ENCODE results near the gene PPARGC1A.

The PPARGC1A gene

GRCh38 chr4:23882976-23883531 is 6.8 kb downstream of the PPARGC1A start:
- peaks cover 0 to 6% of the 10 kb centered on the region in 2 donors for H3K36me3 ChIP-seq (ENCODE audit: control insufficient read depth in 2 of 2, insufficient read depth in 2 of 2, low read length in 2 of 2)
- H3K9me3 ChIP-seq (ENCODE audit: control insufficient read depth in 2 of 2, low read length in 2 of 2): no peaks in the 10 kb centered on the region
- peaks cover 13 to 27% of the 10 kb centered on the region in 2 donors for H3K4me1 ChIP-seq (ENCODE audit: control insufficient read depth in 2 of 2, insufficient read depth in 2 of 2, low read length in 2 of 2)
- no peak overlapping the region for H3K4me3 ChIP-seq (ENCODE audit: low read length in 2 of 2)
- H3K9ac ChIP-seq (ENCODE audit: low read depth in 1 of 2, low read length in 2 of 2): no peak overlapping the region
- H3K27ac ChIP-seq (ENCODE audit: low read depth in 2 of 2, low read length in 2 of 2): no peak overlapping the region
- no peaks in the 10 kb centered on the region for H3K27me3 ChIP-seq (ENCODE audit: control insufficient read depth in 2 of 2, insufficient read depth in 2 of 2, low read length in 2 of 2)

DNA sequence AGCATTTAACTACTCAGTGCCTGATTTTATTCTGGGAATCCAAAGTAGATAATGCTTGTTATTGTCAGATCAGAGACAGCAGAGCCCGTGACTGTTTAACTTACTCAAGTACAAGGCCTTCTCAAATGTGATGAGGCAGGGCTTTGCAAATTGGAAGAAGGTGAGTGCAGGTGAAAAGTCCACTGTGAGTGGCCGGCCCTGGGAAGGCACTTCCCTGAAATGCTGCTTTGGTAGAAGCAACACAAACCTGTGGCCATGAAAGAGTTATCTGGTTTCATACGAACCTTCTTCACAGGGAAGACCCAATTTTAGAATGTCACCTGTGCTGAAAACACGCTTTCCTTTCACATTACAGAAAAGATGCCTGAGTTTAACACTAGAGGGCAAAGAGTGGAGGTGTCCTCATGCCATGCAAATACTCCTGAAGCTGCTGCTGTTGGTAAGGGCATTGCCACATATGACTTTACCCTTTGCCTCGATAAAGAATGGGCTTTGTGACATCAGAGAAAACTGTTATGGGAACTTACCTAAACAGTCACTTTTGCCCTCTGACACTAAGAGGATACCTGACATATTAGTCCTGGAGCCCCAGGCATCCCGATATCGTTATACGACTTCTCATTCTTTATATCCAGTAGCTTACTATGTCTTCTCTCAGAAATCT is 8.0 kb downstream of the PPARGC1A start:
- Histone ChIP-seq H3K9me3 (ENCODE audit: control insufficient read depth in 2 of 2, low read length in 2 of 2) (no peaks in the 10 kb centered on the region), H3K4me1 (ENCODE audit: control insufficient read depth in 2 of 2, insufficient read depth in 2 of 2, low read length in 2 of 2) (peaks cover 12 to 28% of the 10 kb centered on the region in 2 donors), H3K36me3 (ENCODE audit: control insufficient read depth in 2 of 2, insufficient read depth in 2 of 2, low read length in 2 of 2) (peaks cover 0 to 6% of the 10 kb centered on the region in 2 donors), H3K27me3 (ENCODE audit: control insufficient read depth in 2 of 2, insufficient read depth in 2 of 2, low read length in 2 of 2) (no peaks in the 10 kb centered on the region), H3K9ac (ENCODE audit: low read depth in 1 of 2, low read length in 2 of 2) (no peak overlapping the region), H3K27ac (ENCODE audit: low read depth in 2 of 2, low read length in 2 of 2) (no peak overlapping the region), H3K4me3 (ENCODE audit: low read length in 2 of 2) (no peak overlapping the region)

- no peak overlapping the region for H3K9ac ChIP-seq (ENCODE audit: low read depth in 1 of 2, low read length in 2 of 2)
- no peak overlapping the region for H3K4me3 ChIP-seq (ENCODE audit: low read length in 2 of 2)
- no peaks in the 10 kb centered on the region for H3K27me3 ChIP-seq (ENCODE audit: control insufficient read depth in 2 of 2, insufficient read depth in 2 of 2, low read length in 2 of 2)
- no peaks in the 10 kb centered on the region for H3K9me3 ChIP-seq (ENCODE audit: control insufficient read depth in 2 of 2, low read length in 2 of 2)
- peaks cover 0 to 6% of the 10 kb centered on the region in 2 donors for H3K36me3 ChIP-seq (ENCODE audit: control insufficient read depth in 2 of 2, insufficient read depth in 2 of 2, low read length in 2 of 2)
- peaks cover 12 to 30% of the 10 kb centered on the region in 2 donors for H3K4me1 ChIP-seq (ENCODE audit: control insufficient read depth in 2 of 2, insufficient read depth in 2 of 2, low read length in 2 of 2)
- no peak overlapping the region for H3K27ac ChIP-seq (ENCODE audit: low read depth in 2 of 2, low read length in 2 of 2)
These were observed 8.8 kb downstream of the PPARGC1A start for GRCh38 chr4:23881052-23881501.

- H3K36me3 ChIP-seq (ENCODE audit: control insufficient read depth in 2 of 2, insufficient read depth in 2 of 2, low read length in 2 of 2): peaks cover 0 to 6% of the 10 kb centered on the region in 2 donors
- H3K4me3 ChIP-seq (ENCODE audit: low read length in 2 of 2): no peak overlapping the region
- H3K27me3 ChIP-seq (ENCODE audit: control insufficient read depth in 2 of 2, insufficient read depth in 2 of 2, low read length in 2 of 2): no peaks in the 10 kb centered on the region
- no peak overlapping the region for H3K9ac ChIP-seq (ENCODE audit: low read depth in 1 of 2, low read length in 2 of 2)
- no peaks in the 10 kb centered on the region for H3K9me3 ChIP-seq (ENCODE audit: control insufficient read depth in 2 of 2, low read length in 2 of 2)
- peaks cover 19 to 45% of the 10 kb centered on the region in 2 donors for H3K4me1 ChIP-seq (ENCODE audit: control insufficient read depth in 2 of 2, insufficient read depth in 2 of 2, low read length in 2 of 2)
- H3K27ac ChIP-seq (ENCODE audit: low read depth in 2 of 2, low read length in 2 of 2): peak overlapping the region; percentile 19 to 73
These were observed 10.7 kb downstream of the PPARGC1A start for GRCh38 chr4:23878912-23879732.

DNA sequence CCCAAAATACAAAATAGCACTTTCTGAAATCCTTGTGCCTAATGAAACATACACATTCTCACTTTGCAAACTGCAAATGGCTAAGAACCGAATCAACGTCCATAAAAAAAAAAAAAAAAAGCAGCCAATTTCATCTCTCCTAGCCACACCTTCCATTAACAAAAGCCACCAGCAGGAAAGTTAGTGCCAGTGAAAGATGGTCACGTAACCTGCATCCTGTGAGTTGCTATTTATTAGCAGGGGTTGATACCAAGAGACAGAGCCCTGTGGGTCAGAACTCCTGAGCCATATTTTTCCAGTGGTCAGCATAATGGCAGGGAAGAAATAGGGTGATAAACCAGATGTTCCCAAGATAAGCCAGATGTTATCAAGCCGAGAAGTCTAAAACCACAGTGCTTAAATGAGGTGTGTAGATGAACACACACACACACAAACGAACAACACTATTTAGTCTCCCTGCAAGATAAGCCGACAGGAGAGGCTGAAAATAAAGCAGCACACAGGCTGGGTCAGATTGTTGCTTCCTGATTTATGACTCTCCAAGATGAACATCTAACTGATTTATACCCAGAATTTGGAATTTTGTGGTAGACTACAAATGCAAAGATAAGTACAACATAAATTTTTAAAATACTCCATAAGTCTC is 11.5 kb downstream of the PPARGC1A start:
- H3K36me3 ChIP-seq (ENCODE audit: control insufficient read depth in 2 of 2, insufficient read depth in 2 of 2, low read length in 2 of 2): peaks cover 0 to 6% of the 10 kb centered on the region in 2 donors
- H3K9ac ChIP-seq (ENCODE audit: low read depth in 1 of 2, low read length in 2 of 2): no peak overlapping the region
- H3K27me3 ChIP-seq (ENCODE audit: control insufficient read depth in 2 of 2, insufficient read depth in 2 of 2, low read length in 2 of 2): no peaks in the 10 kb centered on the region
- peak overlapping the region; percentile 73 to 81 for H3K27ac ChIP-seq (ENCODE audit: low read depth in 2 of 2, low read length in 2 of 2)
- H3K9me3 ChIP-seq (ENCODE audit: control insufficient read depth in 2 of 2, low read length in 2 of 2): no peaks in the 10 kb centered on the region
- peaks cover 26 to 50% of the 10 kb centered on the region in 2 donors for H3K4me1 ChIP-seq (ENCODE audit: control insufficient read depth in 2 of 2, insufficient read depth in 2 of 2, low read length in 2 of 2)
- H3K4me3 ChIP-seq (ENCODE audit: low read length in 2 of 2): peak overlapping the region; percentile 33 to 36

GRCh38 chr4:23877758-23878229 is 12.1 kb downstream of the PPARGC1A start:
- Histone ChIP-seq H3K9me3 (ENCODE audit: control insufficient read depth in 2 of 2, low read length in 2 of 2) (no peaks in the 10 kb centered on the region), H3K27ac (ENCODE audit: low read depth in 2 of 2, low read length in 2 of 2) (peak overlapping the region; percentile 73 to 81), H3K27me3 (ENCODE audit: control insufficient read depth in 2 of 2, insufficient read depth in 2 of 2, low read length in 2 of 2) (no peaks in the 10 kb centered on the region), H3K4me3 (ENCODE audit: low read length in 2 of 2) (peak overlapping the region; percentile 33 to 36), H3K36me3 (ENCODE audit: control insufficient read depth in 2 of 2, insufficient read depth in 2 of 2, low read length in 2 of 2) (peaks cover 0 to 6% of the 10 kb centered on the region in 2 donors), H3K4me1 (ENCODE audit: control insufficient read depth in 2 of 2, insufficient read depth in 2 of 2, low read length in 2 of 2) (peaks cover 28 to 52% of the 10 kb centered on the region in 2 donors), H3K9ac (ENCODE audit: low read depth in 1 of 2, low read length in 2 of 2) (no peak overlapping the region)

DNA sequence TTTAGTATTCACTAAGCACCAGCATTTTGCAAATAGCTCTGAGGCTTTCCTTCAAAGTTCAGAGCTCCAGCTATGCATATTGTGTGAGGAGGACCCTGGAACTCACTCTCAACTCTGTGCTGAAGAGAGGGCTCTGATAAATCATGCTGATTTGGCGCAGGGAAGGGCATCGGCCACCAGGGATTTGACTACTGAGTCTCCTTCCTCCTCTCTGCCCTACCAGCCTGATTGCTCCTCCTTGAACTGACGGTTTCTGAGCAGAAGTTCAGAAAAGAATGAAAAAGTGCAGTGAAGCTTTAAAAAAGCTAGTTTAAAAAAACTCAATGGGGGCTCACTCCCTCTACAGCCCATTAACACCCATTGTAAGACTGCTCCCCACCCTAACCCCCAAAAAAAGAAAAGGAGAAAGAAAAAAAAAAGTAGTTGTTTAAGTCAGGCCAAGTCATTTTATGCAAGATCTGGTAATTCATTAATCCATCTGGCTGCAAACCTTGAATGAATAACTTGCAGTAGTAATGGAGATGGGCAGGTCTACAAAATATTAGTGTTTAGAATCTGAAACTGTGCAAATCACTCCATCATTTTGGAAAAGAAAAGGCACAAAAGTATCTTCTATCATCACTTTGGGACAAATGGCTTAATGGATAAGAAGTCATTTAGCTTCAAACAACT is 13.3 kb downstream of the PPARGC1A start:
- Histone ChIP-seq H3K4me1 (ENCODE audit: control insufficient read depth in 2 of 2, insufficient read depth in 2 of 2, low read length in 2 of 2) (peaks cover 28 to 49% of the 10 kb centered on the region in 2 donors), H3K9ac (ENCODE audit: low read depth in 1 of 2, low read length in 2 of 2) (peak overlapping the region in 1 of 2 donors; percentile 26)

DNA sequence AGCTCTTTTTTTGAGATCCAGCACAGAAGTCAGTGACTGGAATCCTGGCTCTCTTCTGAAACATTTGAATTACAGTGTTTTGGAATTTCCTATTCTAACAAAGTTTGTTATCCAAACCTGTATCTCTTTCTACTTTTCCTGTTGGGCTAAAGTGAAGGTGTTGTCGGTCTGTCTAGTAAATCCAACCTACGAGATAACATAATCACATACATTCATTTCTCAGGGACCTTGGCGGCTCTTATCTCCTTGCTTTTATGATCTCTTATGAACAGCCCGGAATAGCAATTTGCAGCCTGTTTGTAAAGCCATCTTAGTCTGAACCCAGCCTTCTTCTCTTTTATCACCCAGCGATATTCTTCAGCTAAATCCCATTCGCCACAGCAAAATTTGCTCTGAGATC is 14.5 kb downstream of the PPARGC1A start:
- peak overlapping the region; percentile 50 to 71 for H3K27ac ChIP-seq (ENCODE audit: low read depth in 2 of 2, low read length in 2 of 2)
- H3K9ac ChIP-seq (ENCODE audit: low read depth in 1 of 2, low read length in 2 of 2): no peak overlapping the region
- no peaks in the 10 kb centered on the region for H3K36me3 ChIP-seq (ENCODE audit: control insufficient read depth in 2 of 2, insufficient read depth in 2 of 2, low read length in 2 of 2)
- H3K27me3 ChIP-seq (ENCODE audit: control insufficient read depth in 2 of 2, insufficient read depth in 2 of 2, low read length in 2 of 2): no peaks in the 10 kb centered on the region
- peak overlapping the region in 1 of 2 donors; percentile 32 for H3K4me3 ChIP-seq (ENCODE audit: low read length in 2 of 2)
- no peaks in the 10 kb centered on the region for H3K9me3 ChIP-seq (ENCODE audit: control insufficient read depth in 2 of 2, low read length in 2 of 2)
- H3K4me1 ChIP-seq (ENCODE audit: control insufficient read depth in 2 of 2, insufficient read depth in 2 of 2, low read length in 2 of 2): peaks cover 28 to 48% of the 10 kb centered on the region in 2 donors

More for the DNA sequence above, 13.3 kb downstream of the PPARGC1A start:
- peak overlapping the region in 1 of 2 donors; percentile 32 for H3K4me3 ChIP-seq (ENCODE audit: low read length in 2 of 2)
- H3K27ac ChIP-seq (ENCODE audit: low read depth in 2 of 2, low read length in 2 of 2): peak overlapping the region; percentile 71 to 73
- no peaks in the 10 kb centered on the region for H3K27me3 ChIP-seq (ENCODE audit: control insufficient read depth in 2 of 2, insufficient read depth in 2 of 2, low read length in 2 of 2)
- H3K36me3 ChIP-seq (ENCODE audit: control insufficient read depth in 2 of 2, insufficient read depth in 2 of 2, low read length in 2 of 2): peaks cover 0 to 2% of the 10 kb centered on the region in 2 donors
- H3K9me3 ChIP-seq (ENCODE audit: control insufficient read depth in 2 of 2, low read length in 2 of 2): no peaks in the 10 kb centered on the region

- no peak overlapping the region for H3K4me3 ChIP-seq (ENCODE audit: low read length in 2 of 2)
- H3K27ac ChIP-seq (ENCODE audit: low read depth in 2 of 2, low read length in 2 of 2): peak overlapping the region; percentile 50 to 71
- H3K27me3 ChIP-seq (ENCODE audit: control insufficient read depth in 2 of 2, insufficient read depth in 2 of 2, low read length in 2 of 2): no peaks in the 10 kb centered on the region
- no peak overlapping the region for H3K9ac ChIP-seq (ENCODE audit: low read depth in 1 of 2, low read length in 2 of 2)
- H3K4me1 ChIP-seq (ENCODE audit: control insufficient read depth in 2 of 2, insufficient read depth in 2 of 2, low read length in 2 of 2): peaks cover 28 to 48% of the 10 kb centered on the region in 2 donors
- H3K9me3 ChIP-seq (ENCODE audit: control insufficient read depth in 2 of 2, low read length in 2 of 2): no peaks in the 10 kb centered on the region
- no peaks in the 10 kb centered on the region for H3K36me3 ChIP-seq (ENCODE audit: control insufficient read depth in 2 of 2, insufficient read depth in 2 of 2, low read length in 2 of 2)
These were observed 15.3 kb downstream of the PPARGC1A start for GRCh38 chr4:23874536-23874901.
